K562 (cell line): Measurements from ENCODE around the gene GPR152. TPM values are rescaled to one million over a fixed set of nuclear protein-coding genes. Genes with fewer than 3 reads are reported as not detected.

Experiments used
- ATAC-seq: fragments of 200-7000 bp; cut with Tn5 transposase; 3 replicates; pipeline ENCODE4 v1.9.1; 2020; ENCODE audit warnings: moderate library complexity
- BruUV-seq: library from RNA; stranded (reverse); fragments of 400-500 nt; replicated peaks from 2 replicates; lab custom pipeline; 2021; lab: Mats Ljungman, UMichigan
- CTCF ChIA-PET: fragments of 300-600 bp; formaldehyde crosslinking; extraction: SDS; loops from one replicate; lab custom pipeline; 2021; ENCODE audit warnings: low intra/inter-chr PET ratio; lab: Yijun Ruan, JAX
- POLR2A ChIA-PET: fragments of 300-600, 350-650 bp; sonication (Branson Sonifier 250); formaldehyde crosslinking; extraction: SDS; loops from one replicate; lab custom pipeline; 2021; ENCODE audit warnings: antibody characterized with exemption, inconsistent platforms; lab: Yijun Ruan, JAX
- DNase-seq, 4 experiments: peaks; one replicate each; pipeline versions ENCODE4 v3.0.0 to v3.0.0-alpha.2; 2011 to 2018; ENCODE audit warnings: low spot score in 3 of 4, mixed read lengths in 3 of 4; ENCODE audit errors: extremely low read depth in 1 of 4
- FAIRE-seq: peaks from 2 replicates; lab custom pipeline; 2011; peaks lifted over from hg19 to GRCh38; lab: Jason Lieb, UNC
- H2AFZ ChIP-seq: 2 replicates; pipeline ENCODE4 v1.6.0; 2011; ENCODE audit warnings: low read depth, low read length, control low read depth, inconsistent platforms
- H3K27ac ChIP-seq: fragments of 200-600 bp; 3 replicates; pipeline ENCODE4 v1.8.0; 2011; ENCODE audit warnings: low read depth, mild to moderate bottlenecking, control low read depth, inconsistent platforms, low read length, moderate library complexity, mixed read lengths; ENCODE audit errors: extremely low read depth
- H3K27me3 ChIP-seq, 2 experiments: fragments of 300-600 bp in 1 of 2; 2 replicates in 1 of 2; 3 replicates in 1 of 2; pipeline versions ENCODE4 v1.6.0 to v1.8.0; 2011; ENCODE audit warnings: inconsistent platforms in 2 of 2, low read length in 2 of 2, mild to moderate bottlenecking in 1 of 2, mixed read lengths in 1 of 2, moderate library complexity in 1 of 2; ENCODE audit not compliant: control insufficient read depth in 2 of 2, insufficient read depth in 2 of 2
- H3K36me3 ChIP-seq: fragments of 300-600 bp; 3 replicates; pipeline ENCODE4 v1.8.0; 2011; ENCODE audit warnings: mild to moderate bottlenecking, low read length, inconsistent platforms; ENCODE audit not compliant: control insufficient read depth, insufficient read depth
- H3K4me1 ChIP-seq, 2 experiments: fragments of 200-600 bp in 1 of 2; replicated peaks in 1 of 2; 2 replicates in 1 of 2; 3 replicates in 1 of 2; pipeline versions ENCODE4 v1.5.1 to v1.8.0; 2011; ENCODE audit warnings: inconsistent platforms in 2 of 2, low read length in 2 of 2, mild to moderate bottlenecking in 1 of 2, mixed read lengths in 1 of 2, moderate library complexity in 1 of 2; ENCODE audit not compliant: control insufficient read depth in 2 of 2, insufficient read depth in 2 of 2
- H3K4me2 ChIP-seq: 2 replicates; pipeline ENCODE4 v1.6.1; 2011; ENCODE audit warnings: low read length, control low read depth, inconsistent platforms, mixed read lengths; ENCODE audit not compliant: insufficient read depth
- H3K4me3 ChIP-seq: fragments of 200-600 bp; sonication (generic), shearing (Covaris generic); 2 replicates; pipeline ENCODE4 v1.5.1; 2016; ENCODE audit warnings: control low read depth, inconsistent platforms
- H3K79me2 ChIP-seq: fragments of 200-600 bp; 3 replicates; pipeline ENCODE4 v1.8.0; 2011; ENCODE audit warnings: low read length, inconsistent platforms; ENCODE audit not compliant: control insufficient read depth, insufficient read depth
- H3K9ac ChIP-seq, 2 experiments: 2 replicates each; pipeline versions ENCODE4 v1.6.0 to v1.6.1; 2011; ENCODE audit warnings: low read depth in 2 of 2, low read length in 2 of 2, control low read depth in 1 of 2, inconsistent platforms in 1 of 2, mild to moderate bottlenecking in 1 of 2, mixed read lengths in 1 of 2; ENCODE audit not compliant: insufficient read depth in 1 of 2
- H3K9me1 ChIP-seq: one replicate; pipeline ENCODE4 v1.6.0; 2011; ENCODE audit warnings: inconsistent platforms, mild to moderate bottlenecking, low read length, moderate library complexity; ENCODE audit not compliant: control insufficient read depth, insufficient read depth
- H3K9me3 ChIP-seq: replicated peaks from 2 replicates; pipeline ENCODE4 v1.5.1; 2011; ENCODE audit warnings: low read depth, low read length, inconsistent platforms; ENCODE audit not compliant: control insufficient read depth, insufficient read depth
- H4K20me1 ChIP-seq: replicated peaks from 2 replicates; pipeline ENCODE4 v1.6.1; 2011; ENCODE audit warnings: low read length, inconsistent platforms, mixed read lengths; ENCODE audit not compliant: control insufficient read depth, insufficient read depth
- BRD9 ChIP-seq: fragments of 450-650 bp; IDR thresholded peaks from 2 replicates; pipeline ENCODE4 v1.6.1; 2018; ENCODE audit warnings: low read depth; ENCODE audit not compliant: partially characterized antibody
- CBX2 ChIP-seq: fragments of 200-600 bp; sonication (generic); IDR thresholded peaks from one replicate; pipeline ENCODE4 v1.6.1; 2012; ENCODE audit warnings: mild to moderate bottlenecking, low read length, inconsistent platforms; ENCODE audit not compliant: insufficient read depth, poor library complexity, severe bottlenecking
- ESRRB ChIP-seq: fragments of 250-450 bp; sonication (Bioruptor Pico); IDR thresholded peaks from 2 replicates; pipeline ENCODE4 v1.5.0; 2020; ENCODE audit warnings: mild to moderate bottlenecking, moderate library complexity, borderline replicate concordance
- LCOR ChIP-seq: sonication (generic); formaldehyde crosslinking; IDR thresholded peaks from 2 replicates; pipeline ENCODE4 v1.8.0; 2022; ENCODE audit warnings: mild to moderate bottlenecking, missing genetic modification reagents
- SRSF7 ChIP-seq: fragments of 200-400 bp; formaldehyde crosslinking; optimal IDR thresholded peaks from 2 replicates; pipeline ENCODE3; 2017; ENCODE audit warnings: mild to moderate bottlenecking, low read depth, low read length
- ZKSCAN1 ChIP-seq: fragments of 150-350 bp; IDR thresholded peaks from 2 replicates; pipeline ENCODE4 v1.6.1; 2016; ENCODE audit warnings: low read depth, low read length
- ZNF75A ChIP-seq: fragments of 450-650 bp; formaldehyde crosslinking; IDR thresholded peaks from 2 replicates; pipeline ENCODE4 v1.4.0; 2020; ENCODE audit warnings: mild to moderate bottlenecking
- WGBS: fragments of 100-300 bp; shearing (Covaris generic); methylation state at CpG from one replicate; pipeline ENCODE4 v1.1.6; 2016; ENCODE audit warnings: low coverage, mixed read lengths; ENCODE audit not compliant: insufficient coverage; ENCODE audit errors: missing lambda C conversion rate; 5-methylcytosine and 5-hydroxymethylcytosine counted together
- in situ Hi-C: fragments of 300-500 bp; cut with MboI; formaldehyde crosslinking; loops from 4 replicates; pipeline ENCODE4 v1.15.0; 2018; ENCODE audit warnings: inconsistent platforms, mixed read lengths
- intact Hi-C: fragments of 100-400 bp; cut with micrococcal nuclease; formaldehyde crosslinking; loops from 2 replicates; pipeline ENCODE4 v1.14.2; 2022
- polyA plus RNA-seq, 8 experiments: library from polyadenylated mRNA; depleted of rRNA in 4 of 8; stranded (reverse) in 5 of 8; unstranded in 3 of 8; fragments of >200 nt; fragmentation: Nextera tagmentation in 2 of 8; fragmentation: Illumina TruSeq in 1 of 8; extraction: Ambion mirVana in 2 of 8; extraction: Trizol in 1 of 8; gene quantifications; 2 replicates each; pipeline versions ENCODE4 v1.2.1 to v1.2.3, GENCODE V29; 2011 to 2014; ENCODE audit warnings: inconsistent platforms in 1 of 8, missing spikeins in 1 of 8
- total RNA-seq, 7 experiments: library from RNA; depleted of rRNA in 6 of 7; stranded (reverse); fragments of >200 nt in 6 of 7; fragmentation: Illumina TruSeq in 2 of 7; extraction: Trizol in 2 of 7; gene quantifications; 2 replicates each; pipeline versions ENCODE4 v1.2.1 to v1.2.3, GENCODE V29; 2011 to 2021; ENCODE audit warnings: low replicate concordance in 1 of 7
- TF ChIP-seq, protein P1 (sequence below): IDR thresholded peaks from 3 replicates; pipeline ENCODE4 v1.6.1; 2011; ENCODE audit warnings: borderline replicate concordance, mild to moderate bottlenecking; ENCODE audit not compliant: insufficient read length, insufficient read depth
- TF ChIP-seq, protein P2 (sequence below): sonication (generic); formaldehyde crosslinking; IDR thresholded peaks from 2 replicates; pipeline ENCODE4 v1.8.1; 2023; ENCODE audit warnings: mild to moderate bottlenecking, missing genetic modification reagents
- TF ChIP-seq, protein P3 (sequence below): sonication (generic); formaldehyde crosslinking; IDR thresholded peaks from 2 replicates; pipeline ENCODE4 v1.8.0; 2022; ENCODE audit warnings: missing genetic modification reagents, mild to moderate bottlenecking, borderline replicate concordance
- TF ChIP-seq, protein P4 (sequence below): fragments of 250-450 bp; sonication (Bioruptor Pico); IDR thresholded peaks from 2 replicates; pipeline ENCODE4 v1.8.0; 2021; ENCODE audit warnings: borderline replicate concordance, mild to moderate bottlenecking, moderate library complexity; ENCODE audit not compliant: poor library complexity, severe bottlenecking
- TF ChIP-seq, protein P5 (sequence below): sonication (generic); formaldehyde crosslinking; IDR thresholded peaks from 2 replicates; pipeline ENCODE4 v1.8.0; 2023; ENCODE audit warnings: mild to moderate bottlenecking, missing genetic modification reagents

The GPR152 gene
- total and polyA plus RNA-seq, 9 of the 15 experiments (the other 6 are each of a cell fraction or from before 2014, with no cell fraction given) = not detected

DNA sequence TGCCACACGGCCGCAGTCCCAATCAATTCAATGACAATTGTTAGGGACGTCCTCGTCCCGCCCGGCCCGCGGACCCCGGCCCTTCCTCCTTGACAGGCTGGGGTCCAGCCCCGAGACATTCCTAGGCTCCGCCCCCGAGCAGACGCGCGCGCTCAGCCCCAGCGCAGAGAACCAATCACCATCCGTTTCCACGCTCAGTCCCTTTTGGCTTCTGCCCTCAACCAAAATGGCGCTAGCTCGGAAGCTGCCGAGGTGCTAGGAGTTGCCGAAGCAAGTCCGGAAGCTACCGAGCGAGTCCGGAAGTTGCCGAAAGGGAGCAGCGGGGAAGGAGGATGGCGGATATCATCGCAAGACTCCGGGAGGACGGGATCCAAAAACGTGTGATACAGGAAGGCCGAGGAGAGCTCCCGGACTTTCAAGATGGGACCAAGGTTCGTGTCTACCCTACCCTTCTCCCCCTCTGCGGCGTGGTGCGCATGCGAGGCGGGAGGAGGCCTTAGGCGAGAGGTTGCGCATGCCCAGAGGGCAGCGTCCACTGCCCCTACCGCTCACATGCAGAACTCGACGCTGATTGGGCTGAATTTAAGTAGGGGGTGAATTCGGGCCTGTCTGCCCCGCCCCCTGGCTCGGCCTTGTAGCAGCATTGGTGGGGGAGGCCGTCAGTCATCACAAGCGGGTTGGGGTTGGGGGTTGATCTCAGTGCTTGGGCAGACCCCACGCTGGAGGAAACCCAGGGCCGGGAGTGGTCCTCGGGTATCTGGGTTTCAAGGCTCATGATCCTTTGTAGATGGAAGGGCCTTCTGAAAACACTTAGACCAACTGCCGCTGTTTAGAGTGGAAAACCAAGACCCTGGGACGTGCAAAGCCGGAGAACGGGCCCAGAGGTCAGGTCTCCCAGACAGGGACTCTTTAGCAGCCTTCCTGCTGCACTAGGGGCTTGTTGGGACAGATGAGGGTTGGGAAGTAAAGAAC is 30.6 kb upstream of the GPR152 start, which contains the start of gene AIP:
TSS of gene AIP (plus strand) at position 200 of the 972 bp plus-strand sequence. CDS start at position 333, 133 bp downstream.
- BruUV-seq = TSS peak; percentile 76
- intact Hi-C loops = loop anchor here (1.0 to 5.0 kb wide), 2 partner anchors 21 to 81 kb away; partner anchors contain the start of genes PPP1CA and TBC1D10C
- no peak for TF ChIP-seq BRD9
- no peak for TF ChIP-seq SRSF7
- no peak for TF ChIP-seq CBX2
- TF ChIP-seq, protein P1, sequence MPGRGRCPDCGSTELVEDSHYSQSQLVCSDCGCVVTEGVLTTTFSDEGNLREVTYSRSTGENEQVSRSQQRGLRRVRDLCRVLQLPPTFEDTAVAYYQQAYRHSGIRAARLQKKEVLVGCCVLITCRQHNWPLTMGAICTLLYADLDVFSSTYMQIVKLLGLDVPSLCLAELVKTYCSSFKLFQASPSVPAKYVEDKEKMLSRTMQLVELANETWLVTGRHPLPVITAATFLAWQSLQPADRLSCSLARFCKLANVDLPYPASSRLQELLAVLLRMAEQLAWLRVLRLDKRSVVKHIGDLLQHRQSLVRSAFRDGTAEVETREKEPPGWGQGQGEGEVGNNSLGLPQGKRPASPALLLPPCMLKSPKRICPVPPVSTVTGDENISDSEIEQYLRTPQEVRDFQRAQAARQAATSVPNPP = no peak
- TF ChIP-seq LCOR (CRISPR knock-in tag) = peak; percentile 100
- TF ChIP-seq, protein P2, sequence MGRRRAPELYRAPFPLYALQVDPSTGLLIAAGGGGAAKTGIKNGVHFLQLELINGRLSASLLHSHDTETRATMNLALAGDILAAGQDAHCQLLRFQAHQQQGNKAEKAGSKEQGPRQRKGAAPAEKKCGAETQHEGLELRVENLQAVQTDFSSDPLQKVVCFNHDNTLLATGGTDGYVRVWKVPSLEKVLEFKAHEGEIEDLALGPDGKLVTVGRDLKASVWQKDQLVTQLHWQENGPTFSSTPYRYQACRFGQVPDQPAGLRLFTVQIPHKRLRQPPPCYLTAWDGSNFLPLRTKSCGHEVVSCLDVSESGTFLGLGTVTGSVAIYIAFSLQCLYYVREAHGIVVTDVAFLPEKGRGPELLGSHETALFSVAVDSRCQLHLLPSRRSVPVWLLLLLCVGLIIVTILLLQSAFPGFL (CRISPR knock-in tag) = no peak
- TF ChIP-seq, protein P3, sequence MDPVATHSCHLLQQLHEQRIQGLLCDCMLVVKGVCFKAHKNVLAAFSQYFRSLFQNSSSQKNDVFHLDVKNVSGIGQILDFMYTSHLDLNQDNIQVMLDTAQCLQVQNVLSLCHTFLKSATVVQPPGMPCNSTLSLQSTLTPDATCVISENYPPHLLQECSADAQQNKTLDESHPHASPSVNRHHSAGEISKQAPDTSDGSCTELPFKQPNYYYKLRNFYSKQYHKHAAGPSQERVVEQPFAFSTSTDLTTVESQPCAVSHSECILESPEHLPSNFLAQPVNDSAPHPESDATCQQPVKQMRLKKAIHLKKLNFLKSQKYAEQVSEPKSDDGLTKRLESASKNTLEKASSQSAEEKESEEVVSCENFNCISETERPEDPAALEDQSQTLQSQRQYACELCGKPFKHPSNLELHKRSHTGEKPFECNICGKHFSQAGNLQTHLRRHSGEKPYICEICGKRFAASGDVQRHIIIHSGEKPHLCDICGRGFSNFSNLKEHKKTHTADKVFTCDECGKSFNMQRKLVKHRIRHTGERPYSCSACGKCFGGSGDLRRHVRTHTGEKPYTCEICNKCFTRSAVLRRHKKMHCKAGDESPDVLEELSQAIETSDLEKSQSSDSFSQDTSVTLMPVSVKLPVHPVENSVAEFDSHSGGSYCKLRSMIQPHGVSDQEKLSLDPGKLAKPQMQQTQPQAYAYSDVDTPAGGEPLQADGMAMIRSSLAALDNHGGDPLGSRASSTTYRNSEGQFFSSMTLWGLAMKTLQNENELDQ (CRISPR knock-in tag) = peak; percentile 98
- TF ChIP-seq ZNF75A (CRISPR knock-in tag) = no peak
- TF ChIP-seq, protein P4, sequence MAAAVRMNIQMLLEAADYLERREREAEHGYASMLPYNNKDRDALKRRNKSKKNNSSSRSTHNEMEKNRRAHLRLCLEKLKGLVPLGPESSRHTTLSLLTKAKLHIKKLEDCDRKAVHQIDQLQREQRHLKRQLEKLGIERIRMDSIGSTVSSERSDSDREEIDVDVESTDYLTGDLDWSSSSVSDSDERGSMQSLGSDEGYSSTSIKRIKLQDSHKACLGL (CRISPR knock-in tag) = no peak
- TF ChIP-seq ZKSCAN1 = no peak
- TF ChIP-seq, protein P5, sequence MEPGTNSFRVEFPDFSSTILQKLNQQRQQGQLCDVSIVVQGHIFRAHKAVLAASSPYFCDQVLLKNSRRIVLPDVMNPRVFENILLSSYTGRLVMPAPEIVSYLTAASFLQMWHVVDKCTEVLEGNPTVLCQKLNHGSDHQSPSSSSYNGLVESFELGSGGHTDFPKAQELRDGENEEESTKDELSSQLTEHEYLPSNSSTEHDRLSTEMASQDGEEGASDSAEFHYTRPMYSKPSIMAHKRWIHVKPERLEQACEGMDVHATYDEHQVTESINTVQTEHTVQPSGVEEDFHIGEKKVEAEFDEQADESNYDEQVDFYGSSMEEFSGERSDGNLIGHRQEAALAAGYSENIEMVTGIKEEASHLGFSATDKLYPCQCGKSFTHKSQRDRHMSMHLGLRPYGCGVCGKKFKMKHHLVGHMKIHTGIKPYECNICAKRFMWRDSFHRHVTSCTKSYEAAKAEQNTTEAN (CRISPR knock-in tag) = peak; percentile 94; the same call in 1 of the 2 replicates
- TF ChIP-seq ESRRB = no peak

More for the DNA sequence above, 30.6 kb upstream of the GPR152 start, which contains the start of gene AIP:
- DNase-seq (peak; percentile 97 to 99 (median 98)), FAIRE-seq (peak; percentile 98), ATAC-seq (peak; percentile 98)
- in situ Hi-C loops = no loop called here
- H3K36me3 ChIP-seq = peaks cover 11% of the 10 kb centered on the region; the same call in 1 of the 3 replicates
- H3K4me3 ChIP-seq = peak within 1 kb of the TSS; percentile 49
- peak within 1 kb of the TSS; percentile 90 for H2AFZ ChIP-seq
- no peaks in the 10 kb centered on the region for H4K20me1 ChIP-seq
- peaks cover 34% of the 10 kb centered on the region for H3K79me2 ChIP-seq
- H3K9me1 ChIP-seq = no peaks in the 10 kb centered on the region
- WGBS = 5% methylated on average over 55 of the region's 60 CpGs
- H3K27me3 ChIP-seq = no peaks in the 10 kb centered on the region
- H3K4me2 ChIP-seq = peak within 1 kb of the TSS; percentile 78
- peak within 1 kb of the TSS; percentile 73 for H3K27ac ChIP-seq
- H3K9me3 ChIP-seq = no peaks in the 10 kb centered on the region
- peak within 1 kb of the TSS; percentile 61 to 87 for H3K9ac ChIP-seq
- CTCF ChIA-PET = interaction anchor here (0.7 kb wide), 1 partner anchor 445 kb away, joined by 3 read pairs; no protein-coding TSS in a partner anchor
- peaks cover 29 to 49% of the 10 kb centered on the region in 2 experiments for H3K4me1 ChIP-seq
- POLR2A ChIA-PET = interaction anchor here (0.6 to 1.0 kb wide), 8 partner anchors 9 to 147 kb away, joined by 3 to 5 read pairs (median 4); partner anchors contain the start of gene PPP1CA
